ENCODE results near the gene RNF150.

The RNF150 gene

DNA sequence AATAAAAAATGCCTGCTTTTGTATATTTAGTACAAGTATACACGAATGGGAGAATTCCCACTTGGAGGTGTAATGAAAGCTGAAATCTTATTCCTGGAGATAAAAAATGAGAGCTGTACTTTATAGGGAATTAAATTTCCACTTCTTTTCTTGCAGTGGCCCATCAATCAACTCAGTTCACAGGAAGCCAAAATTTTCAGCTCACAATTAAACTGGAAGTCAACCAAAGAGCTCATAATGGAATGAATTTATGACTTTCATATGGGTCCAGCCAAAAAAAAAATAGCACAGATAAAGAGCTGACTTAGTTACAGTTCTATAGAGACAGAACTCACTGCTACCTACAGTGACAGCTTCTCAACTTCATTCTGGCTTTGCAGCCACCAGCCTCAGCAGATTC is 261.9 kb downstream of the RNF150 start:
- TF ChIP-seq, protein P1, sequence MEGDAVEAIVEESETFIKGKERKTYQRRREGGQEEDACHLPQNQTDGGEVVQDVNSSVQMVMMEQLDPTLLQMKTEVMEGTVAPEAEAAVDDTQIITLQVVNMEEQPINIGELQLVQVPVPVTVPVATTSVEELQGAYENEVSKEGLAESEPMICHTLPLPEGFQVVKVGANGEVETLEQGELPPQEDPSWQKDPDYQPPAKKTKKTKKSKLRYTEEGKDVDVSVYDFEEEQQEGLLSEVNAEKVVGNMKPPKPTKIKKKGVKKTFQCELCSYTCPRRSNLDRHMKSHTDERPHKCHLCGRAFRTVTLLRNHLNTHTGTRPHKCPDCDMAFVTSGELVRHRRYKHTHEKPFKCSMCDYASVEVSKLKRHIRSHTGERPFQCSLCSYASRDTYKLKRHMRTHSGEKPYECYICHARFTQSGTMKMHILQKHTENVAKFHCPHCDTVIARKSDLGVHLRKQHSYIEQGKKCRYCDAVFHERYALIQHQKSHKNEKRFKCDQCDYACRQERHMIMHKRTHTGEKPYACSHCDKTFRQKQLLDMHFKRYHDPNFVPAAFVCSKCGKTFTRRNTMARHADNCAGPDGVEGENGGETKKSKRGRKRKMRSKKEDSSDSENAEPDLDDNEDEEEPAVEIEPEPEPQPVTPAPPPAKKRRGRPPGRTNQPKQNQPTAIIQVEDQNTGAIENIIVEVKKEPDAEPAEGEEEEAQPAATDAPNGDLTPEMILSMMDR (IDR thresholded peaks at IDR 0.05): no peak
- Histone ChIP-seq H3K27ac (no peak overlapping the region), H3K4me3 (no peak overlapping the region)
- no peak for DNase-seq (ENCODE audit: low spot score)

DNA sequence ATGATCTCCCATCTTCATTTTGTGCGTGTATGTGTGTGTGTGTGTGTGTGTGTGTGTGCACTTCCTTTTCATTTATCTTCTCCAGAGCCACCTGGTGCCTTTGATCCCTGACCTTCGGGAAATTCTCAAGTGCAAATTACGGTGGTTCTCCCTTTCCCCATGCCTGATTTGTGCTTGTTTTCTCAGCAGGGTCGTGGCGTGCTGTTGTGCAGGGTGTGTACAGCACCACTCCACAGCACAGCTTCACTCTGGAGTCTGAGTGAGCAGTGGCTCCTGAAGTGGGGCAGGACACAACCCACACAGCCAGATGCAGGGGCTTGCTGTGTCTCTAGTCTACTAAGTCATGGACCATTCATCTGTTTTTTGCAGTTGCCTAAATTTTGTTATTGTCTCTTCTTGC is 262.8 kb downstream of the RNF150 start:
- H3K27ac ChIP-seq: no peak overlapping the region
- TF ChIP-seq, protein P1 (IDR thresholded peaks at IDR 0.05): no peak
- no peak for DNase-seq (ENCODE audit: low spot score)
- no peak overlapping the region for H3K4me3 ChIP-seq

- H3K27ac ChIP-seq: no peak overlapping the region
- TF ChIP-seq, protein P1 (IDR thresholded peaks at IDR 0.05): no peak
- no peak for DNase-seq (ENCODE audit: low spot score)
- no peak overlapping the region for H3K4me3 ChIP-seq
These were observed 263.8 kb downstream of the RNF150 start for GRCh38 chr4:140869446-140869845.

- TF ChIP-seq, protein P1 (IDR thresholded peaks at IDR 0.05): no peak
- H3K27ac ChIP-seq: no peak overlapping the region
- DNase-seq (ENCODE audit: low spot score): no peak
- H3K4me3 ChIP-seq: no peak overlapping the region
These were observed 265.9 kb downstream of the RNF150 start for GRCh38 chr4:140867356-140867755.

GRCh38 chr4:140866492-140867005 is 266.7 kb downstream of the RNF150 start:
- Histone ChIP-seq H3K27ac (no peak overlapping the region), H3K4me3 (no peak overlapping the region)
- no peak for DNase-seq (ENCODE audit: low spot score)
- TF ChIP-seq, protein P1 (IDR thresholded peaks at IDR 0.05): no peak

DNA sequence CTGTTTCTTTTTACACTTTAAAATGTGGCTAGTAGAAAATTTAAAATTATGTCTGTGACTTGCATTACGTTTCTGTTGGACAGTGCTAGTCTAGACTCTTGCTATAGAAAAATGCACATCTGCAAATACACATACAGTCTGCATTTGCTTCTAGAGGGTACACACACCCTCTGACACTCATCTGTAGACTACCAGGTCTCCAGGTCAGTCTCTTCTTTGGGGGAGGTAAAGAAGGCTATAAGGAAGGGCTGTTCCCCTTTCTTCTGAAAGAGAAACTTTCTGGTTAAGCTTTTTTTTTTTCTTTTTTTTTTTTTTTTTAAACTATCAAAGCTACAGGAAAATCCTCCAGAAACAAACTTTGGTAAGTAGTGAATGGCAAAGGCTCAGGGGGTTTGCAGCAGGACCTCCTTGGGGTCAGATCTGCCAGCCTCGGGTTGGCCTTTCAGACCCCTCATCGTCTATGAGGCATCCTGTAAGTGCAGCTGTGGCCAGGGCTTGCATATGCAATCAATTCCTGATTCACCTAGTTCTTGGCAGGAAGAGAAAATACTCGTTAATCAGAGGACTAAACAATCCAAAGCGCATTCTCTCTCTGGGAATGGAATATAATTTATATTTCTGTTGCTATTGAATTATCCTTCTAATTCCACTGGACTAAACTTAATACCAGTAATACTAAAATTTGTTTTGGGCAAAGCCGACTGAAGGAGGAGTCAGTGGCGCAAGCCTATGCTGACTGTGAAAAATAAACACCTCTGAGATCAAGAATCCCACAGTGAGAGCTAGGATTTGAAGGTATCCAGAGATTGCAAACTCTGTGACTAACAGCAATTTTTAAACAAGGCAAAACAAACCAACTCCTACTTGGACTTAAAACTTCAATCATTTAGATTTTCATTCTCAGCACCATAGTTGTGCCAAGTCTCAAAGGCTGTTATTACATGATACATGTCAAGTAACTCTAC is 267.7 kb downstream of the RNF150 start:
- no peak for DNase-seq (ENCODE audit: low spot score)
- H3K27ac ChIP-seq: no peak overlapping the region
- H3K4me3 ChIP-seq: no peak overlapping the region
- TF ChIP-seq, protein P1 (IDR thresholded peaks at IDR 0.05): no peak

DNA sequence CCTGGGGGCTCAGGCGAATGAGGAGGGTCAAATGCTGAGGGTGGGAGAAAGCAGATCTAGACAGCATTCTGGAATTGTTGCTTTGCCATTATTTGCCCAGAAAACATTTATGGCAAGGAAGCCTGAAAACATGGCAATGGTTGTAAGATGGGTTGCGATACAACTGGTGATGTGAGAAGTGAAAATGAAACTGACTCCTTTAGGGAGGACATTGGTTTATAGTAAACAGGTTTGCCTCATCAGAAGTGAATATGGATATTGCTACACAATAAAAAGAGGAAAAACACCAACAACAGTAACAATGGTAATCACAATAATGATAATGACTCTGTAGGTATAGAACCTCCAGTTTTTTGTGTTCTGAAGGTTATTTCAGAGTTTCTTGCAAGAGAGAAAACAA is 270.1 kb downstream of the RNF150 start:
- H3K4me3 ChIP-seq: no peak overlapping the region
- H3K27ac ChIP-seq: no peak overlapping the region
- no peak for DNase-seq (ENCODE audit: low spot score)
- TF ChIP-seq, protein P1 (IDR thresholded peaks at IDR 0.05): no peak

Measured in coronary artery (tissue), 2 donors.